HepG2 (cell line): ENCODE data around the gene ARHGEF7. TPM values are rescaled to one million over a fixed set of nuclear protein-coding genes. Genes with fewer than 3 reads are reported as not detected.

ENCODE experiments used
- CENPBD1 ChIP-seq: sonication (generic); formaldehyde crosslinking; IDR thresholded peaks from 2 replicates; pipeline ENCODE4 v1.8.0; 2022; ENCODE audit warnings: missing genetic modification reagents, low read depth, mild to moderate bottlenecking, borderline replicate concordance
- CSRNP2 ChIP-seq: sonication (generic); formaldehyde crosslinking; conservative IDR thresholded peaks from 2 replicates; pipeline ENCODE4 v1.8.0; 2022; ENCODE audit warnings: low read depth, missing genetic modification reagents
- FOXO1 ChIP-seq: sonication (generic); formaldehyde crosslinking; IDR thresholded peaks from 2 replicates; pipeline ENCODE4 v1.4.0; 2020; ENCODE audit warnings: missing genetic modification reagents
- GABPA ChIP-seq, 2 experiments: IDR thresholded peaks; 2 replicates each; pipeline ENCODE4 v1.6.1; 2011 to 2016; ENCODE audit warnings: low read depth in 2 of 2, low read length in 1 of 2, missing biosample characterization in 1 of 2, missing genetic modification characterization in 1 of 2
- HNRNPUL1 ChIP-seq: fragments of 200-400 bp; formaldehyde crosslinking; IDR thresholded peaks from 2 replicates; pipeline ENCODE4 v1.6.1; 2017; ENCODE audit warnings: low read depth, mild to moderate bottlenecking, low read length, moderate library complexity
- TRAFD1 ChIP-seq: sonication (generic); formaldehyde crosslinking; IDR thresholded peaks from 2 replicates; pipeline ENCODE4 v1.5.1; 2020; ENCODE audit warnings: missing genetic modification reagents, mild to moderate bottlenecking, borderline replicate concordance
- ZFP82 ChIP-seq: sonication (generic); formaldehyde crosslinking; IDR thresholded peaks from 2 replicates; pipeline ENCODE4 v1.5.1; 2020; ENCODE audit warnings: mild to moderate bottlenecking, missing genetic modification reagents, borderline replicate concordance
- ZNF101 ChIP-seq: sonication (generic); formaldehyde crosslinking; IDR thresholded peaks from 2 replicates; pipeline ENCODE4 v1.4.0; 2020; ENCODE audit warnings: mild to moderate bottlenecking, low read depth, missing genetic modification reagents, borderline replicate concordance
- ZNF407 ChIP-seq: sonication (generic); formaldehyde crosslinking; IDR thresholded peaks from one replicate; pipeline ENCODE4 v1.5.1; 2020; ENCODE audit warnings: mild to moderate bottlenecking, missing genetic modification reagents; ENCODE audit errors: not compliant biosample characterization
- ZNF737 ChIP-seq: sonication (generic); formaldehyde crosslinking; IDR thresholded peaks from 2 replicates; pipeline ENCODE4 v1.5.0; 2020; ENCODE audit warnings: missing genetic modification reagents, mild to moderate bottlenecking, borderline replicate concordance
- ZNF800 ChIP-seq: sonication (generic); formaldehyde crosslinking; IDR thresholded peaks from 2 replicates; pipeline ENCODE4 v1.4.0; 2020; ENCODE audit warnings: missing genetic modification reagents
- ZSCAN20 ChIP-seq: sonication (generic); formaldehyde crosslinking; IDR thresholded peaks from 2 replicates; pipeline ENCODE4 v1.4.0; 2020; ENCODE audit warnings: missing genetic modification reagents, mild to moderate bottlenecking, borderline replicate concordance
- ZSCAN25 ChIP-seq: sonication (generic); formaldehyde crosslinking; IDR thresholded peaks from 2 replicates; pipeline ENCODE4 v1.8.0; 2022; ENCODE audit warnings: mild to moderate bottlenecking, missing genetic modification reagents
- polyA plus RNA-seq, 8 experiments: library from polyadenylated mRNA; depleted of rRNA in 3 of 8; stranded (reverse) in 7 of 8; unstranded in 1 of 8; fragments of >200 nt; fragmentation: Illumina TruSeq in 4 of 8; extraction: Trizol in 4 of 8; gene quantifications; 2 replicates each; pipeline versions ENCODE4 v1.2.1 to v1.2.3, GENCODE V29; 2011 to 2016; ENCODE audit warnings: low read depth in 4 of 8, missing spikeins in 1 of 8, mixed read lengths in 1 of 8; ENCODE audit not compliant: insufficient read depth in 1 of 8
- total RNA-seq, 5 experiments: library from RNA; depleted of rRNA; stranded (reverse); fragments of >200 nt; fragmentation: Illumina TruSeq; extraction: Trizol; gene quantifications; 2 replicates each; pipeline ENCODE4 v1.2.3, GENCODE V29; 2016; ENCODE audit warnings: low read depth in 1 of 5

Gene ARHGEF7
- total and polyA plus RNA-seq, 2 of the 13 experiments (the other 11 are each of a cell fraction or from before 2014, with no cell fraction given) = 15.7 to 22.3 TPM

- no peak for TF ChIP-seq ZNF407 (CRISPR knock-in tag)
- TF ChIP-seq CENPBD1 = no peak
- TF ChIP-seq TRAFD1 = no peak
- TF ChIP-seq ZNF101 (CRISPR knock-in tag) = no peak
- no peak for TF ChIP-seq ZSCAN25 (CRISPR knock-in tag)
- TF ChIP-seq HNRNPUL1 = no peak
- no peak for TF ChIP-seq GABPA (IDR thresholded peaks at IDR 0.05; ENCODE audit: low read depth, low read length)
- no peak for TF ChIP-seq GABPA (CRISPR knock-in tag; IDR thresholded peaks at IDR 0.05; ENCODE audit: low read depth)
- no peak for TF ChIP-seq ZNF737
- TF ChIP-seq FOXO1 (CRISPR knock-in tag) = no peak
- TF ChIP-seq CSRNP2 = no peak
- no peak for TF ChIP-seq ZFP82
- no peak for TF ChIP-seq ZSCAN20
- TF ChIP-seq ZNF800 (CRISPR knock-in tag) = no peak
These were observed 19.9 kb upstream of the ARHGEF7 start (continued) for GRCh38 chr13:111095031-111095840.
